ENCODE data around the gene KRTAP29-1.
"Not testable (repeated sequence)": the region's sequence is repeated elsewhere in the genome, so short reads cannot be mapped to it uniquely, and the experiment has no call there.

KRTAP29-1 gene

DNA sequence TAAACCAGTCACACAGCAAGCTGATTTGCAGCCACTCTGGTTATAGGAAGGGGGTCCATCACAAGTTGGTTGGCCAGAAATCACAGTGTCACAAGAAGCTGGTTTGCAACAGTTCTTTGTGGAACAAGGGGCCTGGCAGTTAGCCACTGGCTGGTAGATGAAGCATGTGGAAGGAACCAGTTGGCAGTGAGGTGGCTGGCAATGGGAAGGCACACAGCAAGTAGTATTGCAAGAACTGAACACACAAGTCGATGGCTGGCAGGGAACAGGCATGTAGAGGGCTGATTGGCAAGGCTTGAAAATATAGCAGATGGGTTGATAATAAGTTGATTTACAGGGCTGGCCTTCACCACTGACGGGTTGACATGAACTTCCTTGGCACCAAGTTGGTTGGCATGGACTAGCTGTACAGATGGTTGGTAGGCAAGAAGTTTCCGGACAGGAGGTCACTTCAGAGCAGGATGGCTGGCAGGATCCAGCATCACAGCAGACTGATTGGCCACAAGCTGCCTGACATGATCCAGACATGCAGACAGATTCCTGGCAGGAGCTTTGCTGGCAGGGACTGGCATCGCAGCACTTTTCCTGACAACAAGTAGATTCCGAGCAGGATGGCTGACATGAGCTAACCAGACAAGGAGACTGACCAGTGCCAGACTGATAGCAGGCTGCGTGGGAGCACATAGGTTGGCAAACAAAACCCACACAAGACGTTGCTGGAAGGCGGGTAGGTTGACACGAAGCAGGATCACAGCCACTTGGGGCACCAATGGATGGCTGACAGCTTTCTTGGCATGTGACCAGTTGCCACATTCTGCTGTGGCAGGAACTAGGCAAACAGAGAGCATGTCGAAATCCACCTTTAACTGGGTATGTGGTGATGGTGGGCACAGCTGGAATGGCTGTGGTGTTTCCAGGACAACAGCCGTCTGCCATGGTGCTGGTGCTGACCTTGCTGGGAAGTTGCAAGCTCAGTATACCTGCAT is at the start of gene KRTAP29-1:
KRTAP29-1 (minus strand) TSS at position 936 of the 986 bp plus-strand sequence; CDS start at position 936, 0 bp downstream.
- DNase-seq, result no peak

GRCh38 chr17:41351177-41351576 is 48.5 kb upstream of the KRTAP29-1 start:
- DNase-seq, result no peak

DNA sequence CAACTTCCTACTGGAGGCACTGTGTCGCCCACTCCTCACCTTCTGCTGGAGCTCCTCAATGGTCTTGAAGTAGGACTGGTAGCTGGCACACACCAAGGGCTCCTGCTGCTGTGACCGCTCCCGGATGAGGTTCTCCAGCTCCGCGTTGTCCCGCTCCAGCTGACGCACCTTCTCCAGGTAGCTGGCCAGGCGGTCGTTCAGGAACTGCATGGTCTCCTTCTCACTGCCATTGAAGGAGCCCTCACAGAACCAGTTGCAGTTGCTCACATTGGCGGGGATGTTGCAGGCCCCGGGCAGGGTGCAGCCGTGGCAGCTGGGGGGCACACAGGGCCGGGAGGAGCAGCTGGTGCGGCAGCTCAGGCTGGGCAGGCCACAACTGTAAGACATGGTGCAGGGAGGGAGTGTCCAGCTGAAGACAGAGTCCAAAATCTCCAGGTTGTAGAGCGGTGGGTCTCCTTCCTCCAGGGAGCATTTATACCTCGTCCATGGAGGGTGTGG is 47.8 kb upstream of the KRTAP29-1 start, which contains the start of gene KRT33A:
KRT33A (minus strand) TSS at position 448 of the 498 bp plus-strand sequence; CDS start at position 387, 61 bp downstream.
- DNase-seq, result not testable (repeated sequence)

DNA sequence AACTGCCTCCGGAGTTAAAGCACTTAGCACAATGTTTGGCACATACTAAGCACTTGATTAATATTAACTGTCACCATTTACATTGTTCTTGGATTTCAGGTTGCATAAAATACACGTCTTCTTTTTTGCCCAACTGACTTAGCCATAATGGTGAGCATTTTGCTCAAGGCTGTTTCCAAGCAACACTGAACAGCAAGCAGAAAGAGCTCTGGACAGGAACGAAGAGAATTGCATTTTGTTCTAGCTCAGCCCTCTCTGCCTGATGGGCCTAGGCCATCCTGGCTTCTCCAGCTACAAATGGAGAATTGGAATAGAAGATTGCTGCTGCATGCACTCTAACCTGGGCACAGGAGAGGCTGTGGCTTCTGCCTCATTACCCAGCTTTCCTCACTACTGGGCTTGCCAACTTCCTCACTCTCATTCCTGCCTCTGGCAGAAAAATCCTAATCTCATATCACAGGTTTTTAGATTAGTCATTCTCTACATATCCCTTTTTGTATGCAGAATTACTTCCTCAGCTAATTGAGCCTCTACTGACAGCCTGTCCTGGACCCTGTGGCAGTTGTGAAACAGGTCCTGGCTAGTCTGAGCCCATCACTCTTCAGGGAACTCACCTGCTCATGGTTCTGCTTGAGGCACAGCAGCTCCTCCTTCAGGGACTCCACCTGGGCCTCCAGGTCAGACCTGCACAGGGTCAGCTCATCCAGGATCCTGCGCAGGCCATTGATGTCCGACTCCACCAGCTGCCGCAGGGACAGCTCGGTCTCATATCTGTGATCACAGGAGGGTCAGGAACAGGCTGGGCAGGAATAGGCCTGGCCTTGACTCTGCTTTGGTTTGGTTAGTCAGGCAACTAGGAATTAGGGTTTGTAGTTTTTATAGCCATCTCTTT is 45.5 kb upstream of the KRTAP29-1 start:
- peak; percentile 24 for DNase-seq

DNA sequence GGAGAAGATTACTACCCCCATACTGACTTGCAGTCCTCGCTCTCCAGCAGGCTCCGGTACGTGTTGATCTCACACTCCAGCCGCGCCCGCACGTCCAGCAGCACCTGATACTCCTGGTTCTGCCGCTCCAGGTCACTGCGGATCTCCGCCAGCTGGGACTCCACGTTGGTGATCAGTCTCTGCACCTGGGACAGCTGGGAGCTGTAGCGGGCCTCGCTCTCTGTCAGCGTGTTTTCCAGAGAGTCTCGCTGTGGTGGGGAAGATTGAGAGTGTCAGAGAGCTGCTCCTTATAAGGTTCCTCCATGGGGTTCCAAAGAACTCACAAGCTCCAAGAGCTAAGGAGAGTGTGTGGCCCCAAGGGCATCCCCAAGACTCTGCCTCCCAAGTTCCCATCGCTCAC is 43.8 kb upstream of the KRTAP29-1 start:
- DNase-seq, result not testable (repeated sequence)

GRCh38 chr17:41345992-41346391 is 43.3 kb upstream of the KRTAP29-1 start:
- DNase-seq, result no peak

DNA sequence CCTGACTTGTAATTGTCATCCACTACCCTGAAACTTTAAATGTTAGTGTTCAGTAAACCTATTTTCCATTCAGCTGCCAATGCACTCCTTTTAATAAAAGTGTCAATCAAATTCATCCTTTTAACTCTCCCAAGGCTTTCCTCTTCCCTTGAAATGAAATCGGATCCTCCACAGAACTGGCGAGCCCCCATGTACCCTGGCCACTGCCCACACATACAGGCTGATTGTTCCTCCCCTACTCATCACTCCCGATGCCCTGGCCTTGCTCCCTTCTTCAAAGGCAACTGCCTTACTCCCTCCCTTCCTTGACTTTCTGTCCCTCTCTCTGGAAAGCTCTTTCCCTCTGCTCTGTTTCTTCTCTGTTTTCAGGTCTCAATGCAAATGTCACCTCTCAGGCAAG is 40.4 kb upstream of the KRTAP29-1 start:
- no peak for DNase-seq

GRCh38 chr17:41340934-41341861 is 38.5 kb upstream of the KRTAP29-1 start:
- no peak for DNase-seq

GRCh38 chr17:41340494-41340893 is 37.8 kb upstream of the KRTAP29-1 start:
- DNase-seq, result no peak

GRCh38 chr17:41339571-41340172 is 37.0 kb upstream of the KRTAP29-1 start:
- no peak for DNase-seq

GRCh38 chr17:41338961-41339485 is 36.4 kb upstream of the KRTAP29-1 start:
- DNase-seq, result no peak

DNA sequence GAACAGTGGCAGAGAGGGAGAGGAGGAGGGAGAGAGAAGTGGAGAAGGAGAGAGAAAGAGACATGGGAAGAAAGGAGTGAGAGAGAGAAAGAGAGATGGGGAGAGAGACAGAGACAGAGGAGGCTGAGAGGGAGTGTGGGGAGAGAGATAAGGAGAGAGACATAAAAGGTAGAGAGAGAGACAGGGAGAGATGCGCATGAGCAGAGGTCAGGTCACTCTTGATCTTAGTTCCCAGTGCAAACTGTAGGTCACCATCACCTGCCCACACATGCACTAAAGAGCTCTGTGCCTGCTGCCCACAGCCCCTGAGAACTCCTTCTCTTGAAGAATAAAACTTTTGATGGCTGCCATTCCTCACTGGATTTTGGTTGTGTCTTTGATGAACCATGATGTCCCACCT is 33.1 kb upstream of the KRTAP29-1 start:
- no peak for DNase-seq

DNA sequence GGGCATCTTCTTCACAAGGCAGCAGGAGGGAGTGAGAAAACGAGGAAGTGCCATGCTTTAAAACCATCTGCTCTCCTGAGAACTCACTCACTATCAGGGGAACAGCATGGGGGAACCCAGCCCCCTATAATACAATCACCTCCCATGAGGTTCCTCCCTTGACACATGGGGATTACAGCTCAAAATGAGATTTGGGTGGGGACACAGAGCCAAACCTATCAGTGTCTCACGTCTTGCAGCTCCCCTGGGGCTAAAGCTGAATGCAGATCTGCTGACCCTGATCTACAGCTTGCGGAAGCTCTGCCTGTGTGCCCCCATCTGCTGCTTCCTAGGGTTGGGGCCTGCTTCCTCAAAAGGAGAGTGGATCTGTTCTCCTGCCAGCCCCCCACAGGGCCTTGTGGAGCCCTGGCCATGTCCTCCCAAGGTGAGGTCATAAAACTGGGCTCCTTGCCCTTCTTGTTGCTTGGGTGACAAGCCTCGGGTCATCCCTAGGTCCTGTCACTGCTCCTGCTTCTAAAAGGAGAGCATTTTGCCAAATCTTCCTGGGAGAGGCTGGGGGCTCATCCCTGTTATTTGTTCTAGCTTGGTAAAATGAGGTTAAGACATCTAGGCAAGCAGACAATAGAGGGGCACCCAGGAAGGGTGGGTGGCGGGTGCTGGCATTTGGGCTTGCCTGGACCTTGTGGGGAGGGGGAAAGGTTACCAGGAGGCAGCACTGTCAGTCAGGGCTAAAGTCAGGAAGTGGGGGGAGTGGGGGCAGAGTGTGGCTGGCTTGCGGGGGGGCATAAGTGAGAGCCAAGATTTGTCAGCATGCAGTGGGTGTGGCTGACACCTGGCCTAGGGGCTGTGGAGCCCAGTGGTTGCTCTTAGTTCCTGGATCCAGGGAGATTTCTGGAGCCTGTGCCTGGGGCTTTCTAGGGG is 32.0 kb upstream of the KRTAP29-1 start:
- no peak for DNase-seq

DNA sequence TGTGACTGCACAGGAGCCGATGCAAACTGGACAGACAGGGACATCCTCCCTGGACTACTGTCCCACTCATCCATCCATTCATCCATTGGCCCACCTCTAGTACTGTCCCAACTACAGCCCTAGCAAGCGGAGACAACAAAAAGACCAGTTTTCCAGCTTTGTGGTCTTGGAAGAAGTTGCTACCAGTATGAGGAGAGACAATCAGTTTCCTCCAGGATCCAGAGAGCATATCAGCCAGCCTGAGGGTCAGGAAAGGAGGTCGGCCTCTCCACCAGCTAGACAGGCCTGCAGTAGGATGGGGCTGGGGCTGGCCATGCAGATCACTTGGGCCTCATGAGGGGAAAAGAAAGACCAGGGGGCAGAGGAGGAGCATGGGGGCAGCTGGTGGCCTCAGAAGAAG is 31.2 kb upstream of the KRTAP29-1 start:
- DNase-seq, result no peak

DNA sequence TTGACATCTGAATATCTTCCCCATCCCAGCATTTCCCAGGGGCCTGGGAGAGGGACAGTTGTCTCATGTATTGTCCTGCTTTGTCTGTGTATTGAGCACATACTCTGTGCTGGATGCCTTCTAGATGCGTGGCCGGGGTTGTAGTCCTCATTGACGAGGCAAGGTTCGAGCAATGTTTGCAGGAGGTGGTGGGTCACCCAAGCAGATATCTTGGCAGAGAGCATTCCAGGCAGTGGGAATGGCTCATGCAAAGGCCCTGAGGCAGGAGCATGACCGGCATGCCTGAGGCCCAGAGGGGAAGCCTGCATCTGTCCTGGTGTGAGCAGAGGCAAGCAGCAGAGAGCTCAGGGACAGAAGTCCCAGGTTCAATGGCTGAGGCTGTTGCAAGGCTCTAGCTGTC is 30.4 kb upstream of the KRTAP29-1 start:
- DNase-seq, result no peak

DNA sequence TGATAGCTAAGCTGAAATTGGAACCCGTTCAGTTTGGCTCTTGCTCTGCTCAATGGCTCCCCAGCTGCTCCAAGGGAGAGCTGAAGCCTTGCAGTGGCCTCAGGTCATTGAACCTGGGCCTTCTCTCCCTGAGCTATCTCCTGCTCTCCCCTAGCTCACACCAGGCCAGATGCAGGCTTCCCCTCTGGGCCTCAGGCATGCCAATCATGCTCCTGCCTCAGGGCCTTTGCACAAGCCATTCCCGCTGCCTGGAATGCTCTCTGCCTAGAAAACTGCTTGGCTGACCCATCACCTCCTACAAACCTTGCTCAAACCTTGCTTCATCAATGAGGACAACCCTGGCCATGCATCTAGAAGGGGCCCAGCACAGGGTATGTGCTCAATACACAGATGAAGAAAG is 29.6 kb upstream of the KRTAP29-1 start:
- no peak for DNase-seq

DNA sequence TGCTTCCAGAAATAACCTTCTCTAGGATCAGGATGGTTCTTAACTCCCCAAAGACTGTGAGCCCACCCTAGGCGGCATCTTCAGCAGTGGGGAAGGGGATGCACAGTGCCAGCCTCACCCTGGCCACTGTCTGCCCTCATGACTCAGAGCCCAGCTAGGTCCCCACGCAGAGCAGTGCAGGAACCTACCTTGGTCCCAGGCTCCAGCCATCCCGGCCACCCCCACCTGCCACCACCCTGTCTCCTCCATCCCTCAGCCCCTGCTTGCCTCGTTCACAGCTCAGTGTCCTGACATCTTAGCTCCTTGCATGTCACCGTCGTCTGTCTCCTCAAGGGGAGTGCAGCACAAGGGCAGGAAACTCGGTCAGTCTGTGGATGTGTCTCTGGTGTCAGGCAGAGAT is 29.0 kb upstream of the KRTAP29-1 start:
- no peak for DNase-seq

DNA sequence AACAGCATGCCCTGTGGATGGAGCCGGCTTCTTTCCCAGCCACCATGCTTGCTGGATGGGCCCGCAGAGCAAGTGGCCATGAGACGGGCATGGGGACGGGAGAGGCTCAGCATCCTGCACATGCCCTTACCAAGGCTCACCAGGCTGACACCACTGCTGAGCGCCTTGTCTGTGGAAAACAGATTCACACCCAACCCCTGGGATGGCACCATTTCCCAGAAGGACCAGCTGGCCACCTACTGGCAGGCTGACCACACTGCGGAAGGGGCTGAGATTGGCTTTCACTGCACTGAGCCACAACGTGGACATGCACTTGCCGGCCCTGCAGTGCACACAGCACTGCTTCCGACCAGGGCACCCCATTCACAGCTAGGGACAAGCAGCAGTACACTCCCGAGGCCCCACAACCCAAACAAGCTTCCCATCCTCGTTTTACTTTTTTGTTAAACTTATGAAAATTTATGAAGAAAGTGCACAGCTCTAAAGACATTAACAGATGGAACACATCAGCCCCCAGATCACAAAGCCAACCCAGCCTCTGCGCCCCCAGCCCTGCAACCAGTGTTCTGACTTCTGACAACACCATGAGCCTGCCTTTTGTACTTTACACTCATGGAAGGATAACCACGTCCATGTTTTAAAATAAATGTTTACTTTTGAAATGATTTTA is 26.8 kb upstream of the KRTAP29-1 start:
- no peak for DNase-seq

- DNase-seq, result no peak
Measured at GRCh38 chr17:41328207-41328606, 25.6 kb upstream of the KRTAP29-1 start.

Measured in NCI-H226 (cell line).